Activated naive CD4-positive, alpha-beta T cell treated with anti-CD3 and anti-CD28 coated beads for 36 hours (primary cell): ENCODE data around the gene KCNH2. TPM values are rescaled to one million over a fixed set of nuclear protein-coding genes. Genes with fewer than 3 reads are reported as not detected.

Experiments used
- CTCF ChIA-PET: fragments of 350-600 bp; sonication (Branson Sonifier 250); formaldehyde crosslinking; loops from one replicate; lab custom pipeline; 2021; ENCODE audit warnings: antibody characterized with exemption; lab: Charles Lee
- DNase-seq: peaks from one replicate; pipeline ENCODE4 v3.0.0-alpha.2; 2020
- H3K27ac Mint-ChIP-seq: one replicate; pipeline ENCODE4 v1.8.0; 2021; ENCODE audit warnings: mild to moderate bottlenecking, mixed read lengths
- H3K27me3 Mint-ChIP-seq: one replicate; pipeline ENCODE4 v1.8.0; 2021; ENCODE audit warnings: low read depth, mixed read lengths
- H3K36me3 Mint-ChIP-seq: one replicate; pipeline ENCODE4 v1.8.0; 2021; ENCODE audit warnings: low read depth, mixed read lengths
- H3K4me1 Mint-ChIP-seq: one replicate; pipeline ENCODE4 v1.8.0; 2021; ENCODE audit warnings: low read depth, mixed read lengths
- H3K4me3 Mint-ChIP-seq: one replicate; pipeline ENCODE4 v1.8.0; 2021; ENCODE audit warnings: mild to moderate bottlenecking, moderate library complexity, mixed read lengths
- H3K9me3 Mint-ChIP-seq: one replicate; pipeline ENCODE4 v1.8.0; 2021; ENCODE audit warnings: mixed read lengths
- intact Hi-C: fragments of 100-400 bp; cut with micrococcal nuclease; formaldehyde crosslinking; loops from one replicate; pipeline ENCODE4 v1.15.1; 2023
- total RNA-seq, 2 experiments: library from RNA; stranded (reverse); gene quantifications; one replicate each; pipeline ENCODE4 v1.2.3, GENCODE V29; 2021

KCNH2 gene
- total RNA-seq, 2 experiments from 2014 or later = 0.17 to 0.19 TPM

DNA sequence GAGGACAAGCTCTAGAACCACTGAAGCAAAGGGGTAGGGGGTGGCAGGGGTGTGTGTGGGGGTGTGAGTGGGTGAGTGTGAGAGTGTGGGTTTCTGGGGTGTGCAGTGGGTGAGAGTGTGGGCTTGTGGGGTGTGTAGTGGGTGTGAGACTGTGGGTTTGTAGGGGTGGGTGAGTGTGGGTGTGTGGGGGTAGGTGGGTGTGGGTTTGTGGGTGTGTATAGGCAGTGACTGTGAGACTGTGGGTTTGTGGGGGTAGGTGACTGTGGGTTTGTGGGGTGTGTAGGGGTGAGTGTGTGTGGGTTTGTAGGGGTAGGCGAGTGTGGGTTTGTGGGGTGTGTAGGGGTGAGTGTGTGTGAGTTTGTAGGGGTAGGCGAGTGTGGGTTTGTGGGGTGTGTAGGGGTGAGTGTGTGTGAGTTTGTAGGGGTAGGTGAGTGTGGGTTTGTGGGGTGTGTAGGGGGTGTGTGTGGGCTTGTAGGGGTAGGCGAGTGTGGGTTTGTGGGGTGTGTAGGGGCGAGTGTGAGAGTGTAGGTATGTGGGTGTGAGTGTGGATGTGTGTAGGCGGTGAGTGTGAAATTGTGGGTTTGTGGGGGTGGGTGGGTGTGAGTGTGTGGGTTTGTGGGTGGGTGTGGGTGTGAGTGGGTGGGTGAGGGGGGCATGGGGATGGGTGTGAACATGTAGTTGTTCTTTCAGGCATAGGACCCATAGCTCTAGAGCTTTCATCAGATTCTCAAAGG is 21.5 kb upstream of the KCNH2 start:
- no peak for DNase-seq
- no peak overlapping the region for H3K27ac Mint-ChIP-seq
- peaks cover 34% of the 10 kb centered on the region for H3K4me1 Mint-ChIP-seq
- peaks cover 2% of the 10 kb centered on the region for H3K36me3 Mint-ChIP-seq
- no peaks in the 10 kb centered on the region for H3K27me3 Mint-ChIP-seq
- H3K9me3 Mint-ChIP-seq = no peaks in the 10 kb centered on the region
- intact Hi-C loops = no loop called here
- CTCF ChIA-PET = interaction anchor here (0.7 kb wide), 1 partner anchor 11 kb away, joined by 3 read pairs; no protein-coding TSS in a partner anchor
- no peak overlapping the region for H3K4me3 Mint-ChIP-seq

DNA sequence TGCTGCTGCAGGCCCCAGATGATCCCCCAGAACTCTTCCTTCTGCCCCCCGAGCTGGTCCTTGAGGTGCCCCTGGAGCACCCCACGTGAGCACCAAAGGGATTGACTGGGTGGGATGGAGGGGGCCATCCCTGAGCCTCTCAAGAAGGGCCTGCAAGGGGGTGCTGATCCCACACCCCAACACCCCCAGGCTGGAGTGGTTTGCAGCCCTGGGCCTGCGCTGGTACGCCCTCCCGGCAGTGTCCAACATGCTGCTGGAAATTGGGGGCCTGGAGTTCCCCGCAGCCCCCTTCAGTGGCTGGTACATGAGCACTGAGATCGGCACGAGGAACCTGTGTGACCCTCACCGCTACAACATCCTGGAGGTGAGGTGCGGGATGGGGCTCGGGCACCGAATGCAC is 20.9 kb upstream of the KCNH2 start:
- no peak overlapping the region for H3K4me3 Mint-ChIP-seq
- H3K27ac Mint-ChIP-seq = no peak overlapping the region
- no peaks in the 10 kb centered on the region for H3K9me3 Mint-ChIP-seq
- CTCF ChIA-PET = no interaction called here
- H3K27me3 Mint-ChIP-seq = no peaks in the 10 kb centered on the region
- H3K36me3 Mint-ChIP-seq = no peaks in the 10 kb centered on the region
- no peak for DNase-seq
- H3K4me1 Mint-ChIP-seq = peaks cover 38% of the 10 kb centered on the region
- intact Hi-C loops = no loop called here

DNA sequence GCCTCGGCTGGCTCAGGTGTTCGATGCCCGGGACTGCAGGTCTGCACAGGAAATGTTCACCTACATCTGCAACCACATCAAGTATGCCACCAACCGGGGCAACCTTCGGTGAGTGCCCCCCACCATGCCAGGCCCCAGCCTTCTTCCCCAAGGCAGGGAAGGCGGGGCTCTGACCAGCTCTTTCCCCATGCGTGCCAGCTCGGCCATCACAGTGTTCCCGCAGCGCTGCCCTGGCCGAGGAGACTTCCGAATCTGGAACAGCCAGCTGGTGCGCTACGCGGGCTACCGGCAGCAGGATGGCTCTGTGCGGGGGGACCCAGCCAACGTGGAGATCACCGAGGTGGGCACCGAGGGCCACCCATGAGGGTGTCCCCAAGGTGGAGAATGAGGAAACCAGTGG is 20.2 kb upstream of the KCNH2 start:
- H3K4me1 Mint-ChIP-seq = peaks cover 40% of the 10 kb centered on the region
- H3K27ac Mint-ChIP-seq = no peak overlapping the region
- H3K27me3 Mint-ChIP-seq = no peaks in the 10 kb centered on the region
- H3K9me3 Mint-ChIP-seq = no peaks in the 10 kb centered on the region
- CTCF ChIA-PET = interaction anchor here (1.3 kb wide), 1 partner anchor 14 kb away, joined by 3 read pairs; no protein-coding TSS in a partner anchor
- DNase-seq = no peak
- no peak overlapping the region for H3K4me3 Mint-ChIP-seq
- intact Hi-C loops = no loop called here
- H3K36me3 Mint-ChIP-seq = no peaks in the 10 kb centered on the region

DNA sequence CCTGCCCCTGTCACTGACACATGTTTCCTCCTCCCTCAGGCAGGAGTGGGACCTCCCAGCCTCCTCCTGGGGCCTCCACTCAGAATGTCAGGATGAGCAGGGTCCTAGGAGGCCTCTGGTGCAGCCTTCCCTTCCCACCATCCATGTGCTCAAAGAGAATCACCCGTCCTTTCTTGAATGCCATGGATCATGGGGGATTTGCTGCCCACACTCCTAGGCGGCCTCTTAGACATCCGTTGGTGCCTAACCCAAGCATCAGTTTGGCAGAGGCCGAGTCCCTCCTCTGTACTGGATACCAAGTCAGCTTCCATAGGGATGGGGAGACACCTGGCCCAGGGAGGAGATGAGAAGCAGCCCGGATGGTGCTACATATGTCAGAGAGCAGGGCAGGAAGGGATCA is 19.7 kb upstream of the KCNH2 start:
- no peak overlapping the region for H3K27ac Mint-ChIP-seq
- H3K4me3 Mint-ChIP-seq = no peak overlapping the region
- no peak for DNase-seq
- intact Hi-C loops = loop anchor here (2.0 kb wide), 1 partner anchor 17 kb away; no protein-coding TSS in a partner anchor
- peaks cover 43% of the 10 kb centered on the region for H3K4me1 Mint-ChIP-seq
- CTCF ChIA-PET = interaction anchor here (0.8 to 1.5 kb wide), 3 partner anchors 11 to 35 kb away, joined by 3 to 5 read pairs (median 3); no protein-coding TSS in a partner anchor
- H3K36me3 Mint-ChIP-seq = no peaks in the 10 kb centered on the region
- H3K27me3 Mint-ChIP-seq = no peaks in the 10 kb centered on the region
- H3K9me3 Mint-ChIP-seq = no peaks in the 10 kb centered on the region

DNA sequence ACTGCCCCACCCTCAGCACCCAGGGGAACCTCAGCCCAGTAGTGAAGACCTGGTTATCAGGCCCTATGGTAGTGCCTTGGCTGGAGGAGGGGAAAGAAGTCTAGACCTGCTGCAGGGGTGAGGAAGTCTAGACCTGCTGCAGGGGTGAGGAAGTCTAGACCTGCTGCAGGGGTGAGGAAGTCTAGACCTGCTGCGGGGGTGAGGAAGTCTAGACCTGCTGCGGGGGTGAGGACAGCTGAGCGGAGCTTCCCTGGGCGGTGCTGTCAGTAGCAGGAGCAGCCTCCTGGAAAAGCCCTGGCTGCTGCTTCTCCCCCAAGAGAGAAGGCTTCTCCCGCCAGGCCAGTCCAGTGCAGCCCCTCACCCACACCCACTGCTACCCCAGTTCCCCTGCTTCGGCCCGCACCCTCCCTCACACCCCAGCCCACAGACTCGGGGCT is 19.0 kb upstream of the KCNH2 start:
- Mint-ChIP-seq H3K9me3 (no peaks in the 10 kb centered on the region), H3K4me3 (no peak overlapping the region), H3K36me3 (no peaks in the 10 kb centered on the region), H3K27me3 (no peaks in the 10 kb centered on the region), H3K4me1 (peaks cover 43% of the 10 kb centered on the region), H3K27ac (no peak overlapping the region)
- CTCF ChIA-PET = interaction anchor here (1.4 to 1.5 kb wide), 2 partner anchors 12 to 34 kb away, joined by 3 to 5 read pairs; no protein-coding TSS in a partner anchor
- no peak for DNase-seq
- intact Hi-C loops = loop anchor here (2.0 kb wide), 1 partner anchor 18 kb away; no protein-coding TSS in a partner anchor

DNA sequence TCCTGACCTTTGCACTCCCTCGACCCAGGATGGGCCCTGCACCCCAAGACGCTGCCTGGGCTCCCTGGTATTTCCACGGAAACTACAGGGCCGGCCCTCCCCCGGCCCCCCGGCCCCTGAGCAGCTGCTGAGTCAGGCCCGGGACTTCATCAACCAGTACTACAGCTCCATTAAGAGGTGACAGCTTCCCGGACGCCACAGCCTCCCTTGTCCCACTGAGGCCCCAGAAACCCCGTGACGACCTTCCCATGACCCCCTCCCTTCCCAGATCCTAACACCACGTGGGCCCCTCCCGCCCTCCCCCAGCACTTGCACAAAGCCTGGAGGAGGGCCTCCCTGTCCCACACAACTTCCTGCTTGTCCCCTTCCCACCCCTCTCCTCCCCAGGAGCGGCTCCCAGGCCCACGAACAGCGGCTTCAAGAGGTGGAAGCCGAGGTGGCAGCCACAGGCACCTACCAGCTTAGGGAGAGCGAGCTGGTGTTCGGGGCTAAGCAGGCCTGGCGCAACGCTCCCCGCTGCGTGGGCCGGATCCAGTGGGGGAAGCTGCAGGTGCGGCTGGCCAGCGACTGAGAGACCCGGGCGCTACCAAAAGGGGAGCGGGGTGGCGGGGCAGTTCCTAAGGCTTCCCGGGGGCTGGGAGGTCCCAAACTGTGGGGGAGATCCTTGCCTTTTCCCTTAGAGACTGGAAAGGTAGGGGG is 18.4 kb upstream of the KCNH2 start:
- Mint-ChIP-seq H3K36me3 (no peaks in the 10 kb centered on the region), H3K4me3 (peak overlapping the region; percentile 49), H3K9me3 (no peaks in the 10 kb centered on the region), H3K27ac (no peak overlapping the region), H3K27me3 (no peaks in the 10 kb centered on the region), H3K4me1 (peaks cover 43% of the 10 kb centered on the region)
- intact Hi-C loops = loop anchor here (2.0 kb wide), 1 partner anchor 18 kb away; no protein-coding TSS in a partner anchor
- peak; percentile 52 for DNase-seq
- CTCF ChIA-PET = interaction anchor here (0.9 to 1.5 kb wide), 3 partner anchors 12 to 33 kb away, joined by 3 to 5 read pairs (median 3); no protein-coding TSS in a partner anchor

DNA sequence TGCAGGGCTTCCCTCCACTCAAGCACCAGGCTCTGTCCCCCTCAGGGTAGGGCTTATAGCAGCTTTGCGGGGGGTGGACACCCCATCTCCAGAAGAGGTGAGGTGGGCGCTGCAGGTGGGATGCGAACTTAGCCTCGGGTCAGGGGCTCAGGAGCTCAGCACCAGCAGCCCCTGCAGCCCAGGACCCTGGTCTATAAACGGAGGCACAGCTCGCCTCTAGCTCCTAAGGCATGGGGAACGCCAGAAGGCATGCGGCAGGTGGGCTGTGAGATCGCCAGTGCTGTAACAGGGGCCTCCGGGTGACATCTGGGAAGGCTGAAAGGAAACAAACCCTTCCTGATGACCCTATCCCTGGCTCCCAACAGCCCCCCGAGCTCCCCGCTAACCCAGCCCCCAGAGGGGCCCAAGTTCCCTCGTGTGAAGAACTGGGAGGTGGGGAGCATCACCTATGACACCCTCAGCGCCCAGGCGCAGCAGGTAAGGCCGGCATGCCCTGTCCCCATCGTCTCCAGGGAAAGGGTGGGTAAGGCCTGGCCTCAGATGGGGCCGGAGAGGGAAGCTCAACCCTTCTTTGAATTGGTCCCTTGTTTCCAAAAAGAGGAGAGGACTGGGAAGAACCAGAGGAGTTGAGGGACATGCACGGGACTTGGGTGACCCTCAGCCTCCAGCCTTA is 16.9 kb upstream of the KCNH2 start:
- Mint-ChIP-seq H3K27ac (no peak overlapping the region), H3K36me3 (no peaks in the 10 kb centered on the region), H3K27me3 (no peaks in the 10 kb centered on the region), H3K9me3 (peaks cover 15% of the 10 kb centered on the region), H3K4me3 (peak overlapping the region; percentile 53), H3K4me1 (peaks cover 43% of the 10 kb centered on the region)
- intact Hi-C loops = no loop called here
- CTCF ChIA-PET = interaction anchor here (0.9 to 3.6 kb wide), 9 partner anchors 10 to 97 kb away, joined by 3 to 29 read pairs (median 7); partner anchors contain the start of genes ASIC3 and SLC4A2
- no peak for DNase-seq

DNA sequence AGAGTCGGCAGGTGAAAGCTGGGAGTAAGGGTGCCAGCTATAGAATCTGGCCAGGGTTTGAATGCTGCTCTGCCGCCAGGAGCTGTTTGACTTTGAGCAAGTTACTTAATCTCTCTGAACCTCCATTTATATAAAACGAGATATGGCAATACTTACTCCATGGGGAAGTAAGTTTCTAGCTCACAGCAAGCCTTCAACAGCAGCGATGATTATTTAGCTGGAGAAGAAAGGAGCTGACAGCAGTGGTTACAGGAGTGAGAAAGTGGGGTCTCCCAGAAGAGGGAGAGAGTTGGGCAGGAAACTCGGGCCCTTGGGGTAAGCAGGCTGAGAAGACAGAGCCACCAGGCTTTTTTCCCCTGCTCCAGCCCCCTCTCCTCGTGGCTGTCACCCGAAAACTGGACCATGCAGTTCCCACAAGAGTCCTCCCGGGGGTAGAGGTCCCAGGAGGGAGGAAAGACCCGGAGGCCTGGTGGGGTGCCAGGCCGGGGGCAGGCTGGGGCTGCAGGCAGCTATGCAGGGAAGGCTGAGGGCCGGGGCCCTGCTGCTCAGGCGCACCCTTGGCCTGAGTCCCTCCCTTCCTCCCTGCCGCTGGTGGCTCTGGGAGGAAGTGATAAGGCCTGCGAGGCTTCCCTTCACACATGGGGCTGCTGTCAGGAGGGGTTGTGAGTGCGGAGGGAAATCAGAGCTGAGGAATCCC is 16.2 kb upstream of the KCNH2 start:
- Mint-ChIP-seq H3K9me3 (peaks cover 22% of the 10 kb centered on the region), H3K4me3 (peak overlapping the region; percentile 53), H3K27ac (no peak overlapping the region), H3K4me1 (peaks cover 41% of the 10 kb centered on the region), H3K27me3 (no peaks in the 10 kb centered on the region), H3K36me3 (no peaks in the 10 kb centered on the region)
- CTCF ChIA-PET = interaction anchor here (0.7 to 3.6 kb wide), 11 partner anchors 9 to 178 kb away, joined by 3 to 29 read pairs (median 7); partner anchors contain the start of genes ASIC3 and SLC4A2
- intact Hi-C loops = no loop called here
- DNase-seq = peak; percentile 52

DNA sequence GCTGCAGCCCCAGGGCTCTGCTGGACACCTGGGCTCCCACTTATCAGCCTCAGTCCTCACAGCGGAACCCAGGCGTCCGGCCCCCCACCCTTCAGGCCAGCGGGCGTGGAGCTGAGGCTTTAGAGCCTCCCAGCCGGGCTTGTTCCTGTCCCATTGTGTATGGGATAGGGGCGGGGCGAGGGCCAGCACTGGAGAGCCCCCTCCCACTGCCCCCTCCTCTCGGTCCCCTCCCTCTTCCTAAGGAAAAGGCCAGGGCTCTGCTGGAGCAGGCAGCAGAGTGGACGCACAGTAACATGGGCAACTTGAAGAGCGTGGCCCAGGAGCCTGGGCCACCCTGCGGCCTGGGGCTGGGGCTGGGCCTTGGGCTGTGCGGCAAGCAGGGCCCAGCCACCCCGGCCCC is 15.4 kb upstream of the KCNH2 start:
- H3K36me3 Mint-ChIP-seq = no peaks in the 10 kb centered on the region
- DNase-seq = no peak
- CTCF ChIA-PET = interaction anchor here (1.0 to 5.1 kb wide), 6 partner anchors 9 to 117 kb away, joined by 4 to 29 read pairs (median 18); no protein-coding TSS in a partner anchor
- intact Hi-C loops = no loop called here
- no peak overlapping the region for H3K4me3 Mint-ChIP-seq
- peaks cover 22% of the 10 kb centered on the region for H3K9me3 Mint-ChIP-seq
- H3K27me3 Mint-ChIP-seq = no peaks in the 10 kb centered on the region
- no peak overlapping the region for H3K27ac Mint-ChIP-seq
- H3K4me1 Mint-ChIP-seq = peaks cover 43% of the 10 kb centered on the region

DNA sequence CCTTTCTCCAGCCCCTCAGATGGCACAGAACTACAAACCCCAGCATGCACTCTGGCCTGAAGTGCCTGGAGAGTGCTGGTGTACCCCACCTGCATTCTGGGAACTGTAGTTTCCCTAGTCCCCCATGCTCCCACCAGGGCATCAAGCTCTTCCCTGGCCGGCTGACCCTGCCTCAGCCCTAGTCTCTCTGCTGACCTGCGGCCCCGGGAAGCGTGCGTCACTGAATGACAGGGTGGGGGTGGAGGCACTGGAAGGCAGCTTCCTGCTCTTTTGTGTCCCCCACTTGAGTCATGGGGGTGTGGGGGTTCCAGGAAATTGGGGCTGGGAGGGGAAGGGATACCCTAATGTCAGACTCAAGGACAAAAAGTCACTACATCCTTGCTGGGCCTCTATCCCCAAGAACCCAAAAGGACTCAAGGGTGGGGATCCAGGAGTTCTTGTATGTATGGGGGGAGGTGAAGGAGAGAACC is 14.7 kb upstream of the KCNH2 start:
- Mint-ChIP-seq H3K27me3 (no peaks in the 10 kb centered on the region), H3K27ac (no peak overlapping the region), H3K9me3 (peaks cover 22% of the 10 kb centered on the region), H3K4me1 (peaks cover 44% of the 10 kb centered on the region), H3K4me3 (no peak overlapping the region), H3K36me3 (no peaks in the 10 kb centered on the region)
- intact Hi-C loops = no loop called here
- CTCF ChIA-PET = interaction anchor here (0.9 to 5.1 kb wide), 4 partner anchors 17 to 91 kb away, joined by 3 to 21 read pairs (median 10); no protein-coding TSS in a partner anchor
- DNase-seq = no peak

DNA sequence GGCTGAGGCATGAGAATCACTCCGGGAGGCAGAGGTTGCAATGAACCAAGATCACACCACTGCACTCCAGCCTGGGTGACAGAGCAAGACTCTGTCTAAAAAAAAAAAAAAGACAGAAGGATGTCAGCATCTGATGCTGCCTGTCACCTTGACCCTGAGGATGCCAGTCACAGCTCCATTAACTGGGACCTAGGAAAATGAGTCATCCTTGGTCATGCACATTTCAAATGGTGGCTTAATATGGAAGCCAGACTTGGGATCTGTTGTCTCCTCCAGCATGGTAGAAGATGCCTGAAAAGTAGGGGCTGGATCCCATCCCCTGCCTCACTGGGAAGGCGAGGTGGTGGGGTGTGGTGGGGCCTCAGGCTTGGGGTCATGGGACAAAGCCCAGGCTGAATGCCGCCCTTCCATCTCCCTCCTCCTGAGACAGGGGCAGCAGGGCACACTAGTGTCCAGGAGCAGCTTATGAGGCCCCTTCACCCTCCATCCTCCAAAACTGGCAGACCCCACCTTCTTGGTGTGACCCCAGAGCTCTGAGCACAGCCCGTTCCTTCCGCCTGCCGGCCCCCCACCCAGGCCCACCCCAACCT is 14.0 kb upstream of the KCNH2 start:
- intact Hi-C loops = no loop called here
- CTCF ChIA-PET = interaction anchor here (0.9 to 5.1 kb wide), 5 partner anchors 18 to 131 kb away, joined by 3 to 21 read pairs (median 4); no protein-coding TSS in a partner anchor
- H3K27ac Mint-ChIP-seq = no peak overlapping the region
- H3K27me3 Mint-ChIP-seq = no peaks in the 10 kb centered on the region
- no peak for DNase-seq
- peaks cover 22% of the 10 kb centered on the region for H3K9me3 Mint-ChIP-seq
- peaks cover 39% of the 10 kb centered on the region for H3K4me1 Mint-ChIP-seq
- H3K4me3 Mint-ChIP-seq = no peak overlapping the region
- no peaks in the 10 kb centered on the region for H3K36me3 Mint-ChIP-seq
